ENCODE measurements around the gene UBE2S.

UBE2S gene

DNA sequence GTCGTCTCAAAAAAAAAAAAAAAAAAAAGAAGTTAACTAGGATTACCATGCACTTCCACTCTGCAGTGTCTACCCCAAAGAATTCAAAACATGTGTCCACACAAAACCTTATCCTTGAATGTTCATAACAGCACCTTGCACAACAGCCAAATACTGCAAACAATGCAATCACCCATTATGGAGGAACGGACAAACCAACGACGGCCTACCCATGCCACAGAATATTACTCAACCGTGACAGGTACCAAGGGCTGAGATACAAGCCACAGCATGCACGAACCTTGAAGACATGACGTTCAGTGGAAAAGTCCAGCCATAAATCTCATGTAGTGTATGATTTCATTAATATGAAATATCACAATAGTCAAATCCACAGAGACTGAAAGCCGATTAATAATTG lies 38.5 kb upstream of the UBE2S start:
- Mint-ChIP-seq H3K9me3 (no peaks in the 10 kb centered on the region), H3K36me3 (ENCODE audit: insufficient read depth) (peaks cover 1% of the 10 kb centered on the region), H3K4me1 (peaks cover 19% of the 10 kb centered on the region), H3K27me3 (peaks cover 38% of the 10 kb centered on the region), H3K4me3 (no peak overlapping the region), H3K27ac (ENCODE audit: low read depth) (no peak overlapping the region)
- no peak for ATAC-seq (replicated peaks; ENCODE audit: extremely low read depth, poor library complexity, severe bottlenecking)
- no peak for DNase-seq (ENCODE audit: low spot score in 2 of 2)

DNA sequence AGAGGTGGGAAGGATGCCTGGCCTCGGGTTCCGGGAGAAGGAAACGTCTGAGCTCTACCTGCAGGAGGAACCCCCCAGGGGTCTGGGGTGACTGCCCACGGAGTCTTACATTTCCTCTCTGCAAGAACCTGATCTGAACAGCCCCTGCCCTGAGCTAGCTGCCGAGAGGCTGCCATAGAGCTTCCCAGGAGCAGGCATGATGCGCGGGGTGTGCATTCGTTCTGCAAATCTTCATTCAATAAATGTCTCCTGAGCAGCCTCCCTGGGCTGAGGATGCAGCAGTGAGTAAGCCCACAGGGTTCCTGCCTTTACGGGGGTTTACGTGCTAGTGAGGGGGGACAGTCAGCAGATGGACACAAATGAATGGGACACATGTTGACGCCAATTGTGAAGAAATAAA lies 37.1 kb upstream of the UBE2S start:
- Mint-ChIP-seq H3K4me1 (peaks cover 18% of the 10 kb centered on the region), H3K4me3 (no peak overlapping the region), H3K27ac (ENCODE audit: low read depth) (no peak overlapping the region), H3K36me3 (ENCODE audit: insufficient read depth) (no peaks in the 10 kb centered on the region), H3K9me3 (no peaks in the 10 kb centered on the region), H3K27me3 (peaks cover 52% of the 10 kb centered on the region)
- no peak for ATAC-seq (replicated peaks; ENCODE audit: extremely low read depth, poor library complexity, severe bottlenecking)
- DNase-seq (ENCODE audit: low spot score in 2 of 2): no peak

DNA sequence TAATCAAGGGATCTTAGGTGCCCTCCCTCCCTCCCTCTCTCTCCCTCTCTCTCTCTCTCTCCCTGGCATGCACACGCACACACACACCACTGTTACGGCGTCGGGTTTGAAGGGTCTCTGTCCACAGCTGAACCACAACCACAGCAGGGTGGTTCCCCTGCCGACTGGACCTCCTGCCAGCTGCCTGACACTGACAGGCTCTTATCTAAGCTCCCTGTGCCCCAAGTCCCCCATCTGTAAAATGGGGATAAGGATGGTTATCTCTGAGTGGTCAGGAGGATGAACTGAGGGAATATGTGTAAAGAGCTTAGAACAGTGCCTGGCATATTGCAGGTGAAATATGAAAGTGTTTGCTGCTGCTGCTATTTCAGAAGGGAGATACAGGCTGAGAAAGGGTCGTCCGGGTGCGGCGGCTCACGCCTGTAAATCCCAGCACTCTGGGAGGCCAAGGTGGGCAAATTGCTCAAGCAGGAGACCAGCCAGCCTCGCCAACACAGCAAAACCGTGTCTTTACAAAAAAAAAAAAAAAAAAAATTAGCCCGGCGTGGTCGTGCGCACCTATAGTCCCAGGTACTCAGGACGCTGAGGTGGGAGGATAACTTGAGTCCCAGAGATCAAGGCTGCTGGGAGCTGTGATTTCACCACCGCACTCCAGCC lies 36.4 kb upstream of the UBE2S start:
- Mint-ChIP-seq H3K4me3 (no peak overlapping the region), H3K4me1 (peaks cover 25% of the 10 kb centered on the region)
- no peak for DNase-seq (ENCODE audit: low spot score in 2 of 2)

DNA sequence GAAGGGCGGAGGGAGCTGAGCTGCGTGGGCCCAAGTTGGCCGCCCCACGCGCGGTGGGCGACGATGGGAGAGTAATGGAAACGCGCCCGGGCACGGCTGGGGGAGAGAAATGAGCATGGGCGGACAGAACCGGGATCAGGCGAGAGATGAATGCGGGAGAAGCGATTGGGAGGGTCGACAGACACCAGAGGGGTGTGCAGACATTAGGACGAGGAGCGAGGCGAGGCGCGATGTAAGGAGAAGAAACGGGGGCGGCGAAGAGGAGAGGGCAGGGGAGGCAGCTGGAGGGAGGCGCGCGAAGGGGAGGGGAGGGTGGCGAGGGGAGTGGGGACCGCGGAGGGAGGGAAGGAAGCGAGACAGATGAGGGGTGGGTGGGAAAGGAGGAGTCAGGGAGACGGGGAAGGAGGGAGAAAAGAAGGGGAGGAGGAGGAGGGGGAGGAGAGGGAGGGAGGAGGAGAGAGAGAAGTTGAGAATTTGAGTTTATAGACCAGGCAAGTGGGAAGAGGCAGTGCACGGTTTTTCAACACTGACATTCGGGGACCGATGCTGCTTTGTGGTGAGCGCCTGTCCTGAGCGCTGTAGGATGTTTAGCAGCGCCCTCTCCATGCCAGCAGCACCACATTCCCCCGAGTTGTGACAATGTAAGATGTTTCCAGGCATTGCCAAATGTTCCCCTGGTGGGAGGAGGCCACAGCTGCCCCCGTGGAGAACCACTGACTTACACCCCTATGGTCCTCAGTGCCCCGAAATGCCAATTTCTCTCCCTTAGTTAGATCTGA lies 35.6 kb upstream of the UBE2S start, which contains the start of gene SHISA7:
SHISA7 (minus strand) TSS at position 256 of the 779 bp plus-strand sequence. CDS start 437 bp downstream, outside the sequence.
- ATAC-seq (replicated peaks; ENCODE audit: extremely low read depth, poor library complexity, severe bottlenecking) (no peak), DNase-seq (ENCODE audit: low spot score in 2 of 2) (no peak)
- H3K4me1 Mint-ChIP-seq: peaks cover 26% of the 10 kb centered on the region
- H3K27ac Mint-ChIP-seq (ENCODE audit: low read depth): peak within 1 kb of the TSS; percentile 54
- no peaks in the 10 kb centered on the region for H3K9me3 Mint-ChIP-seq
- H3K36me3 Mint-ChIP-seq (ENCODE audit: insufficient read depth): peaks cover 3% of the 10 kb centered on the region
- no peak within 1 kb of the TSS for H3K4me3 Mint-ChIP-seq
- H3K27me3 Mint-ChIP-seq: peaks cover 65% of the 10 kb centered on the region

More for the DNA sequence above, 36.4 kb upstream of the UBE2S start:
- ATAC-seq (replicated peaks; ENCODE audit: extremely low read depth, poor library complexity, severe bottlenecking): no peak
- peaks cover 2% of the 10 kb centered on the region for H3K36me3 Mint-ChIP-seq (ENCODE audit: insufficient read depth)
- H3K9me3 Mint-ChIP-seq: no peaks in the 10 kb centered on the region
- H3K27me3 Mint-ChIP-seq: peaks cover 59% of the 10 kb centered on the region
- H3K27ac Mint-ChIP-seq (ENCODE audit: low read depth): no peak overlapping the region

DNA sequence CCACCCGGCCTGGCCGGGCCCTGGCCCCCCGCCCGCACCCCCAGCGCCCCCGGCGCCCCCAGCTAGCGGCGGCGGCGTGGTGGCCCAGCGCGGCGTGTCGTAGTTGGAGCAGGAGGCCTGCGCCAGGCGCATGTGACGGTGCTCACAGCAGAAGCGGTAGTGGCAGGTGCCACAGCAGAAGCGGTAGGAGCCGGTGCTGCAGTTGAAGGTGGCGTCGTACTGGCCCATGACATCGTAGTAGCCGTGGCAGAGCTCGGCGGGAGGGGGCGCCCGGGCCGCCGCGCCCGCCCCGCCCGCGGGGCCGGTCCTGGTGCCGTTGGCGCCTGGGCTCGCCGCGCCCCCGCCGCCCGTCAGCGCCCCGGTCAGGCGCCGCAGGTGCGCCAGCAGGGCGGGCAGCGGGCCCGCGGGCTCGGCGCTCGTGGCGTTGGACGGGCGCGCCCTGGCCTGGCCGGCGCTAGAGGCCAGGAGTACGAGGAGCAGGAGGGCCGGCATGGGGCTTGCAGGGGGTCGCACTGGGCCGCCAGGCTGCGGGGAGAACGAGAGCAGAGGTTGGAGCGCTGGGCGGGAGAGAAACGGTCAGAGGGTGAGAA lies 34.9 kb upstream of the UBE2S start:
- H3K36me3 Mint-ChIP-seq (ENCODE audit: insufficient read depth): peaks cover 3% of the 10 kb centered on the region
- H3K27me3 Mint-ChIP-seq: peaks cover 67% of the 10 kb centered on the region
- H3K4me1 Mint-ChIP-seq: peaks cover 26% of the 10 kb centered on the region
- no peak overlapping the region for H3K4me3 Mint-ChIP-seq
- DNase-seq (ENCODE audit: low spot score in 2 of 2): no peak
- H3K27ac Mint-ChIP-seq (ENCODE audit: low read depth): peak overlapping the region; percentile 54
- no peaks in the 10 kb centered on the region for H3K9me3 Mint-ChIP-seq
- ATAC-seq (replicated peaks; ENCODE audit: extremely low read depth, poor library complexity, severe bottlenecking): peak; percentile 61

DNA sequence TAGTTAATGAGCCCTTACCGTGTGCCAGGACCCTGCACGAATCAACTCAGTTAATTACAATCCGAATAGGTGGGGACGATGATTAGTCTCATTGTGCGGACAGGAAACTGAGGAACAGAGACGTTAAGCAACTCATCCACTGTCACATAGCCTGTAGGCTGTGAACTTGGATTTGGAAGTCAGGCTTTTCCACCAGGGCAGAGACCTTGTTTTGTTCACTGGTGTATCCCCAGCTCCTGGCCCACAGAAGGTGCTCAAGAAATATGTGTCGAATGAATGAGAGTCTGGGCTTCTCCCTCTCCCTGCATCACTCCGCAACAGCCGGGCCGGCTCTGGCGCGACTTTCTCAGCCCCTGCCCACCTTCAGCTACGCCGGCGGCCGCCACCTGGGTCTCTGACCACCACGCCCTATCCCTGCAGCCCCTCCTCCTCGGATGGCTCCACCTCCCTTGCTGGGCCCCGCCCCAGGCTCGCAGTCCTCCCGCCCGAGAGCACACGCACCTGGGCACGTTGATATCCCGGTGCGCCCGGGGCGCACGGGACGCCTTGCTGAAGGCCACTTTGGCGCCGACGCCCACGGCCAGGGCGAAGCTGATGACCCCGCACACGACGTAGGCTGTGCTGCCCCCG lies 34.2 kb upstream of the UBE2S start:
- H3K4me1 Mint-ChIP-seq: peaks cover 26% of the 10 kb centered on the region
- peak overlapping the region; percentile 53 for H3K4me3 Mint-ChIP-seq
- no peak overlapping the region for H3K27ac Mint-ChIP-seq (ENCODE audit: low read depth)
- peaks cover 3% of the 10 kb centered on the region for H3K36me3 Mint-ChIP-seq (ENCODE audit: insufficient read depth)
- no peaks in the 10 kb centered on the region for H3K9me3 Mint-ChIP-seq
- ATAC-seq (replicated peaks; ENCODE audit: extremely low read depth, poor library complexity, severe bottlenecking) (no peak), DNase-seq (ENCODE audit: low spot score in 2 of 2) (no peak)
- peaks cover 73% of the 10 kb centered on the region for H3K27me3 Mint-ChIP-seq

DNA sequence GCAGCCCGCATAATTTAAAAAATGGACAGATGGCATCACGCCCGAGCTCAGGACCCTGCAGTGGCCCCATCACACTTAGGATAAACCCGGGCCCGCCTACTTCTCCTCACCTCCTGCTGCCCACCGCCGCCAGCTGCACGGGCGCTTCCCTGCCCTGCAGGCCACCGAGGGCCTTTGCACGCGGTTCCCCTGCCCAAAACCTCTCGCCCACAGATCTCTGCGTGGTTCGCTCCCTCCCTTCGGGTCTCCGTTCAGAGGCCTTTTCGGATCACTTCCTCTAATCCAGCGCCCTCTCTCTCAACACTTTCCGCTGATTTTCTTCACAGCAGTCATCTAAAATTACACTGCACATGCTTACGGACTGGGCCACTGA lies 33.7 kb upstream of the UBE2S start:
- H3K27ac Mint-ChIP-seq (ENCODE audit: low read depth): no peak overlapping the region

DNA sequence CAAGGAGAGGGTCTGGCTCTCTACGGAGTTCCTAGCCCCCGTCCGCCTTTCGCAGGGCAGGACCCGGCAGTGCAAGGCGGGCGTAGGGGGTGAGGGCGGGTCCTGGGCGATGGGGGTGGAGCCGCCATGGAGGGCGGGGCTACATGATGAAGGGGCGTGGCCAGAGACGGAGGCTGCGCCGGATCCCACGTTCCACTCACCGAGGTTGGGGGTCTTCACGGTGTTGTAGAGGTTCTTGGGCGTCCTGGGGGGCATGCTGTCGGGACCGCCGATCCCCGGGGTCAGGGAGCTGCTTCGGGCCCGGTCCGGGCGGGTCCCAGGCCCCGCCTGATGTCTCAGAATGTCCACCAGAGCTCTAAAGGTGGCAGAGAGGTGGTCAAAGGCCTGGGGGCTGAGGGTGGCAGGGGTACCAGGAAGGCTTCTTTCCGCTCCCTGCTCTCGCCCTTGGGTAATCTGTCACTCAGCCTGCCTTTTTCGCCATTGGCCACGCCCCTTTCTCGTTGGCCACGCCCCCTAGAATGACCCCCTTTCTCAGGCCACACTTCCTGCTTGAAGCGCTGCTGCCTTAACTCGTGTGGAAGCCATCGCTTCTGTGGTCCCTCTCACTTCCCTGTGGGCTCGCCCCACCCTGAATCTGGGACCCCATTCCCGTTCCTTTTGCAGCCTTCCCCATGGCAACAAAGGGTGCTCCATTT lies 33.0 kb upstream of the UBE2S start:
- Mint-ChIP-seq H3K9me3 (no peaks in the 10 kb centered on the region), H3K27ac (ENCODE audit: low read depth) (no peak overlapping the region), H3K36me3 (ENCODE audit: insufficient read depth) (peaks cover 3% of the 10 kb centered on the region), H3K4me3 (no peak overlapping the region), H3K4me1 (peaks cover 26% of the 10 kb centered on the region), H3K27me3 (peaks cover 78% of the 10 kb centered on the region)
- DNase-seq (ENCODE audit: low spot score in 2 of 2): no peak
- no peak for ATAC-seq (replicated peaks; ENCODE audit: extremely low read depth, poor library complexity, severe bottlenecking)

More for the DNA sequence above, 33.7 kb upstream of the UBE2S start:
- peaks cover 78% of the 10 kb centered on the region for H3K27me3 Mint-ChIP-seq
- peak overlapping the region; percentile 53 for H3K4me3 Mint-ChIP-seq
- no peaks in the 10 kb centered on the region for H3K9me3 Mint-ChIP-seq
- DNase-seq (ENCODE audit: low spot score in 2 of 2) (no peak), ATAC-seq (replicated peaks; ENCODE audit: extremely low read depth, poor library complexity, severe bottlenecking) (no peak)
- peaks cover 26% of the 10 kb centered on the region for H3K4me1 Mint-ChIP-seq
- H3K36me3 Mint-ChIP-seq (ENCODE audit: insufficient read depth): peaks cover 3% of the 10 kb centered on the region

DNA sequence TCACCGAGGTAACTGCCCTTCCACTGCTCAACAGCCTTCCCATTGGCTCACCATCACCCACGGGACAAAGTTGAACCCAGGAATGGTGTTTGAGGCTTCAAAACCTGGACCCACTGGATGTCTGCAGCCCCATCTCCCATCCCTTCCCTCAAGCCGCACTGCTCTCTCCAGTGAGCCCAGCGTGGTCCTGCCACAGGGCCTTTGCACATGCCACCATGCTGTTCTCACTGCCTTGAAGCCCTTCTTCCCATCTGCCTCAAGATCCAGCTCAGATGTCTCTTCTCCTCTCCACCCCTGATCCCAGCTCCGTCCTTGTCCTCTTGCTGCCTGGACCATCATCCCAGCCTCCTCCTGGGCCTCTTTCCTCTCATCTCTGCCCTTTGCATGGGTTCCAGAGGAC lies 31.5 kb upstream of the UBE2S start:
- H3K36me3 Mint-ChIP-seq (ENCODE audit: insufficient read depth): peaks cover 3% of the 10 kb centered on the region
- peaks cover 26% of the 10 kb centered on the region for H3K4me1 Mint-ChIP-seq
- no peak overlapping the region for H3K27ac Mint-ChIP-seq (ENCODE audit: low read depth)
- H3K27me3 Mint-ChIP-seq: peaks cover 65% of the 10 kb centered on the region
- H3K9me3 Mint-ChIP-seq: no peaks in the 10 kb centered on the region
- DNase-seq (ENCODE audit: low spot score in 2 of 2) (no peak), ATAC-seq (replicated peaks; ENCODE audit: extremely low read depth, poor library complexity, severe bottlenecking) (no peak)
- no peak overlapping the region for H3K4me3 Mint-ChIP-seq

DNA sequence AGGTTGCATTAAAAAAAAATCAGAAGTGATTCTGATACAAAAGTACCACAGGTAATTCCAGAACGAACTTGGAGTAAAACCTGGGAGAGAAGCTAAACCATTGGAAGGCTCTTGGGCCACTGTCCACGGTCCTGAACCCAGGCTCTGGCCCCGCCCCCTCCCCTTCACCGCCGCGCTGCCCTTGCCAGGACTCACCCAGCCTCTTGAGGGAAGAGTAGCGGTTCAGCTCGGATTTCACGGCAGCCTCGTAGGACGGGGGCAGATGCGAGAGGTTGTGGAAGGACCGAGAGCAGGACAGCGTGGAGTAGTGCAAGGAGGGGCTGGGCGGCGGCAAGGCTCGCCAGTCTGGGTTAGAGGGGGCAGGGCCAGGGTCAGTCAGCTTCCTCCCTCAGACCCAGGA lies 29.8 kb upstream of the UBE2S start:
- no peak for DNase-seq (ENCODE audit: low spot score in 2 of 2)
- no peak for ATAC-seq (replicated peaks; ENCODE audit: extremely low read depth, poor library complexity, severe bottlenecking)
- peaks cover 53% of the 10 kb centered on the region for H3K27me3 Mint-ChIP-seq
- no peak overlapping the region for H3K4me3 Mint-ChIP-seq
- H3K4me1 Mint-ChIP-seq: peaks cover 21% of the 10 kb centered on the region
- no peaks in the 10 kb centered on the region for H3K9me3 Mint-ChIP-seq
- no peak overlapping the region for H3K27ac Mint-ChIP-seq (ENCODE audit: low read depth)
- H3K36me3 Mint-ChIP-seq (ENCODE audit: insufficient read depth): peaks cover 3% of the 10 kb centered on the region

DNA sequence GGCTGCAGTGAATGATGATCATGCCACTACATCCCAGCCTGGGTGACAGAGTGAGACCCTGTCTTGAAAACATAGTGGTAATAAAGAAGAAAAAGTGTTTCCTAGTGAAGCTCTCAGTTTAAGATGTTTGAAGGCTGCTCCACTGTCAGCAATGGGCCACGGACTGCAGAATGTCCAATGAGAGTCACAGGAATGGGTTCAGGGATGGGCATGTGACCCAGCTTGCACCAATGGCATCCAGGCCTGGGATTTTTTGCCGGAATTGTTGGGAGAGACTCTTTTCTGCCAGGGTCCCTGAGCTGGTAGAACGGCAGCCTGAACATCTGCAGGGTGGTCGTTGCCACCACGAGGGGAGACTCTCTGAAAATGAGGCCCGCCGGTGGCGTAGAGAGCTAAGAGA lies 29.3 kb upstream of the UBE2S start:
- Mint-ChIP-seq H3K27me3 (peaks cover 57% of the 10 kb centered on the region), H3K4me1 (peaks cover 21% of the 10 kb centered on the region), H3K36me3 (ENCODE audit: insufficient read depth) (peaks cover 3% of the 10 kb centered on the region), H3K4me3 (no peak overlapping the region), H3K9me3 (no peaks in the 10 kb centered on the region), H3K27ac (ENCODE audit: low read depth) (no peak overlapping the region)
- ATAC-seq (replicated peaks; ENCODE audit: extremely low read depth, poor library complexity, severe bottlenecking) (no peak), DNase-seq (ENCODE audit: low spot score in 2 of 2) (no peak)

DNA sequence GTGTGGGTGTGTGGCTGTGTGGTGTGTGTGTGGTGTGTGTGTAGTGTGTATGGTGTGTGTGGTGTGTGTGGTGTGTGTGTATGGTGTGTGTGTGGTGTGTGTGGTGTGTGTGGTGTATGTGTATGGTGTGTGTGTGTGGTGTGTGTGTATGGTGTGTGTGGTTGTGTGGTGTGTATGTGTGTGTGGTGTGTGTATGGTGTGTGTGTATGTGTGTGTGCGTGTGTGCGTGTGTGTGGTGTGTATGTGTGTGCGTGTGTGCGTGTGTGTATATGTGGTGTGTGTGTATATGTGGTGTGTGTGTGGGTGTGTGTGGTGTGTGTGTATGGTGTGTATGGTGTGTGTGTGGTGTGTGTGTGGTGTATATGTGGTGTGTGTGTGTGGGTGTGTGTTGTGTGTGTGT lies 27.4 kb upstream of the UBE2S start:
- H3K4me1 Mint-ChIP-seq: peaks cover 9% of the 10 kb centered on the region
- H3K27me3 Mint-ChIP-seq: peaks cover 57% of the 10 kb centered on the region
- H3K36me3 Mint-ChIP-seq (ENCODE audit: insufficient read depth): peaks cover 3% of the 10 kb centered on the region
- H3K4me3 Mint-ChIP-seq: no peak overlapping the region
- no peak for DNase-seq (ENCODE audit: low spot score in 2 of 2)
- no peak for ATAC-seq (replicated peaks; ENCODE audit: extremely low read depth, poor library complexity, severe bottlenecking)
- no peaks in the 10 kb centered on the region for H3K9me3 Mint-ChIP-seq
- no peak overlapping the region for H3K27ac Mint-ChIP-seq (ENCODE audit: low read depth)

All from central memory CD8-positive, alpha-beta T cell (primary cell).